HEK293 (cell line): ENCODE measurements around the gene ACSBG1.

Experiments
- GLIS1 ChIP-seq: fragments of 450-650 bp; formaldehyde crosslinking; IDR thresholded peaks from 2 replicates; pipeline ENCODE4 v1.5.1; 2016; ENCODE audit warnings: missing biosample characterization, missing genetic modification characterization
- HOXD13 ChIP-seq: sonication (generic); formaldehyde crosslinking; IDR thresholded peaks from 2 replicates; pipeline ENCODE4 v1.8.0; 2022; ENCODE audit warnings: missing genetic modification reagents, borderline replicate concordance
- KLF1 ChIP-seq: fragments of 450-650 bp; formaldehyde crosslinking; IDR thresholded peaks from 2 replicates; pipeline ENCODE4 v1.5.1; 2016; ENCODE audit warnings: missing biosample characterization, missing genetic modification characterization
- KLF9 ChIP-seq: fragments of 450-650 bp; formaldehyde crosslinking; IDR thresholded peaks from 2 replicates; pipeline ENCODE4 v1.5.1; 2016; ENCODE audit warnings: missing biosample characterization, missing genetic modification characterization, low read depth
- MEIS1 ChIP-seq: sonication (generic); formaldehyde crosslinking; IDR thresholded peaks from 2 replicates; pipeline ENCODE4 v1.8.1; 2022; ENCODE audit warnings: missing genetic modification reagents, mild to moderate bottlenecking, borderline replicate concordance
- MZF1 ChIP-seq: fragments of 450-650 bp; formaldehyde crosslinking; IDR thresholded peaks from 2 replicates; pipeline ENCODE4 v1.5.1; 2017; ENCODE audit warnings: missing biosample characterization, missing genetic modification characterization, borderline replicate concordance
- PATZ1 ChIP-seq: fragments of 450-650 bp; formaldehyde crosslinking; IDR thresholded peaks from 2 replicates; pipeline ENCODE4 v1.5.1; 2016; ENCODE audit warnings: missing biosample characterization, missing genetic modification characterization
- SP3 ChIP-seq: fragments of 450-650 bp; formaldehyde crosslinking; IDR thresholded peaks from 2 replicates; pipeline ENCODE4 v1.5.1; 2016; ENCODE audit warnings: missing biosample characterization, missing genetic modification characterization
- TSHZ1 ChIP-seq: fragments of 450-650 bp; formaldehyde crosslinking; IDR thresholded peaks from 2 replicates; pipeline ENCODE4 v1.5.1; 2016; ENCODE audit warnings: missing biosample characterization, missing genetic modification characterization, borderline replicate concordance
- WT1 ChIP-seq: fragments of 450-650 bp; formaldehyde crosslinking; IDR thresholded peaks from 2 replicates; pipeline ENCODE4 v1.5.1; 2016; ENCODE audit warnings: missing biosample characterization, missing genetic modification characterization
- ZBTB17 ChIP-seq: fragments of 450-650 bp; formaldehyde crosslinking; IDR thresholded peaks from 2 replicates; pipeline ENCODE4 v1.5.1; 2016; ENCODE audit warnings: missing biosample characterization, missing genetic modification characterization
- ZEB2 ChIP-seq: fragments of 450-650 bp; formaldehyde crosslinking; IDR thresholded peaks from 2 replicates; pipeline ENCODE4 v1.5.1; 2016; ENCODE audit warnings: missing biosample characterization, missing genetic modification characterization
- ZIC2 ChIP-seq: fragments of 450-650 bp; formaldehyde crosslinking; IDR thresholded peaks from 2 replicates; pipeline ENCODE4 v1.5.1; 2016; ENCODE audit warnings: missing biosample characterization, missing genetic modification characterization
- ZNF140 ChIP-seq: fragments of 450-650 bp; formaldehyde crosslinking; IDR thresholded peaks from 2 replicates; pipeline ENCODE4 v1.5.1; 2016; ENCODE audit warnings: missing biosample characterization, missing genetic modification characterization
- ZNF146 ChIP-seq: fragments of 450-650 bp; formaldehyde crosslinking; IDR thresholded peaks from 2 replicates; pipeline ENCODE4 v1.5.1; 2016; ENCODE audit warnings: missing biosample characterization, missing genetic modification characterization
- ZNF23 ChIP-seq: fragments of 450-650 bp; formaldehyde crosslinking; IDR thresholded peaks from 2 replicates; pipeline ENCODE4 v1.5.1; 2016; ENCODE audit warnings: missing biosample characterization, missing genetic modification characterization, borderline replicate concordance
- ZNF24 ChIP-seq: fragments of 450-650 bp; formaldehyde crosslinking; IDR thresholded peaks from 2 replicates; pipeline ENCODE4 v1.5.1; 2016; ENCODE audit warnings: missing biosample characterization, missing genetic modification characterization
- ZNF341 ChIP-seq: fragments of 450-650 bp; formaldehyde crosslinking; IDR thresholded peaks from 2 replicates; pipeline ENCODE4; 2016; ENCODE audit warnings: low read depth, missing biosample characterization, missing genetic modification characterization
- ZNF426 ChIP-seq: fragments of 450-650 bp; formaldehyde crosslinking; IDR thresholded peaks from 2 replicates; pipeline ENCODE4 v1.5.1; 2017; ENCODE audit warnings: missing biosample characterization, missing genetic modification characterization, mild to moderate bottlenecking, inconsistent platforms, moderate library complexity
- ZNF514 ChIP-seq: fragments of 450-650 bp; formaldehyde crosslinking; IDR thresholded peaks from 2 replicates; pipeline ENCODE4 v1.5.1; 2016; ENCODE audit warnings: missing biosample characterization, missing genetic modification characterization
- ZNF558 ChIP-seq: fragments of 450-650 bp; formaldehyde crosslinking; IDR thresholded peaks from 2 replicates; pipeline ENCODE4 v1.5.1; 2016; ENCODE audit warnings: missing biosample characterization, missing genetic modification characterization
- ZNF639 ChIP-seq: fragments of 450-650 bp; formaldehyde crosslinking; IDR thresholded peaks from 2 replicates; pipeline ENCODE4 v1.5.1; 2016; ENCODE audit warnings: missing biosample characterization, missing genetic modification characterization
- ZNF660 ChIP-seq: fragments of 450-650 bp; IDR thresholded peaks from 2 replicates; pipeline ENCODE4 v1.5.1; 2018; ENCODE audit warnings: missing biosample characterization, mild to moderate bottlenecking, missing genetic modification characterization
- ZNF843 ChIP-seq: fragments of 450-650 bp; formaldehyde crosslinking; IDR thresholded peaks from 2 replicates; pipeline ENCODE4 v1.5.1; 2016; ENCODE audit warnings: missing biosample characterization, missing genetic modification characterization
- TF ChIP-seq, protein P1 (sequence below): fragments of 450-650 bp; formaldehyde crosslinking; IDR thresholded peaks from 2 replicates; pipeline ENCODE4 v1.5.1; 2017; ENCODE audit warnings: missing biosample characterization, mild to moderate bottlenecking, missing genetic modification characterization, moderate library complexity
- TF ChIP-seq, protein P2 (sequence below): fragments of 450-650 bp; formaldehyde crosslinking; IDR thresholded peaks from 2 replicates; pipeline ENCODE4 v1.5.1; 2016; ENCODE audit warnings: missing biosample characterization, missing genetic modification characterization

The ACSBG1 gene

GRCh38 chr15:78212546-78213424 lies 21.6 kb downstream of the ACSBG1 start (continued):
- TF ChIP-seq, protein P1, sequence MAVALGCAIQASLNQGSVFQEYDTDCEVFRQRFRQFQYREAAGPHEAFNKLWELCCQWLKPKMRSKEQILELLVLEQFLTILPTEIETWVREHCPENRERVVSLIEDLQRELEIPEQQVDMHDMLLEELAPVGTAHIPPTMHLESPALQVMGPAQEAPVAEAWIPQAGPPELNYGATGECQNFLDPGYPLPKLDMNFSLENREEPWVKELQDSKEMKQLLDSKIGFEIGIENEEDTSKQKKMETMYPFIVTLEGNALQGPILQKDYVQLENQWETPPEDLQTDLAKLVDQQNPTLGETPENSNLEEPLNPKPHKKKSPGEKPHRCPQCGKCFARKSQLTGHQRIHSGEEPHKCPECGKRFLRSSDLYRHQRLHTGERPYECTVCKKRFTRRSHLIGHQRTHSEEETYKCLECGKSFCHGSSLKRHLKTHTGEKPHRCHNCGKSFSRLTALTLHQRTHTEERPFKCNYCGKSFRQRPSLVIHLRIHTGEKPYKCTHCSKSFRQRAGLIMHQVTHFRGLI (tag by site-specific recombination): peak; percentile 87
- TF ChIP-seq, protein P2, sequence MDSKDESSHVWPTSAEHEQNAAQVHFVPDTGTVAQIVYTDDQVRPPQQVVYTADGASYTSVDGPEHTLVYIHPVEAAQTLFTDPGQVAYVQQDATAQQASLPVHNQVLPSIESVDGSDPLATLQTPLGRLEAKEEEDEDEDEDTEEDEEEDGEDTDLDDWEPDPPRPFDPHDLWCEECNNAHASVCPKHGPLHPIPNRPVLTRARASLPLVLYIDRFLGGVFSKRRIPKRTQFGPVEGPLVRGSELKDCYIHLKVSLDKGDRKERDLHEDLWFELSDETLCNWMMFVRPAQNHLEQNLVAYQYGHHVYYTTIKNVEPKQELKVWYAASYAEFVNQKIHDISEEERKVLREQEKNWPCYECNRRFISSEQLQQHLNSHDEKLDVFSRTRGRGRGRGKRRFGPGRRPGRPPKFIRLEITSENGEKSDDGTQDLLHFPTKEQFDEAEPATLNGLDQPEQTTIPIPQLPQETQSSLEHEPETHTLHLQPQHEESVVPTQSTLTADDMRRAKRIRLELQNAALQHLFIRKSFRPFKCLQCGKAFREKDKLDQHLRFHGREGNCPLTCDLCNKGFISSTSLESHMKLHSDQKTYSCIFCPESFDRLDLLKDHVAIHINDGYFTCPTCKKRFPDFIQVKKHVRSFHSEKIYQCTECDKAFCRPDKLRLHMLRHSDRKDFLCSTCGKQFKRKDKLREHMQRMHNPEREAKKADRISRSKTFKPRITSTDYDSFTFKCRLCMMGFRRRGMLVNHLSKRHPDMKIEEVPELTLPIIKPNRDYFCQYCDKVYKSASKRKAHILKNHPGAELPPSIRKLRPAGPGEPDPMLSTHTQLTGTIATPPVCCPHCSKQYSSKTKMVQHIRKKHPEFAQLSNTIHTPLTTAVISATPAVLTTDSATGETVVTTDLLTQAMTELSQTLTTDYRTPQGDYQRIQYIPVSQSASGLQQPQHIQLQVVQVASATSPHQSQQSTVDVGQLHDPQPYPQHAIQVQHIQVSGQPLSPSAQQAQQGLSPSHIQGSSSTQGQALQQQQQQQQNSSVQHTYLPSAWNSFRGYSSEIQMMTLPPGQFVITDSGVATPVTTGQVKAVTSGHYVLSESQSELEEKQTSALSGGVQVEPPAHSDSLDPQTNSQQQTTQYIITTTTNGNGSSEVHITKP (tag by site-specific recombination): peak; percentile 77
- peak; percentile 89 for TF ChIP-seq TSHZ1 (tag by site-specific recombination)
- TF ChIP-seq WT1 (tag by site-specific recombination): peak; percentile 70
- 0 out of 2 replicates have a peak, but pooled peaks have one; percentile 5 for TF ChIP-seq ZNF146 (tag by site-specific recombination)
- TF ChIP-seq HOXD13 (CRISPR knock-in tag): peak; percentile 74; the same call in 1 of the 2 replicates
- TF ChIP-seq PATZ1 (tag by site-specific recombination): peak; percentile 97
- TF ChIP-seq ZNF843 (tag by site-specific recombination): peak; percentile 74
- TF ChIP-seq ZEB2 (tag by site-specific recombination): peak; percentile 96
- peak; percentile 94 for TF ChIP-seq ZNF660 (tag by site-specific recombination)
- TF ChIP-seq MZF1 (tag by site-specific recombination): peak; percentile 98
- peak; percentile 100 for TF ChIP-seq ZIC2
- TF ChIP-seq ZBTB17 (tag by site-specific recombination): peak; percentile 52; the same call in 1 of the 2 replicates
- peak; percentile 77 for TF ChIP-seq KLF1
- peak; percentile 85; the same call in 1 of the 2 replicates for TF ChIP-seq ZNF24
- 0 out of 2 replicates have a peak, but pooled peaks have one; percentile 29 for TF ChIP-seq ZNF341 (tag by site-specific recombination)
- no peak for TF ChIP-seq ZNF140 (tag by site-specific recombination)
- TF ChIP-seq MEIS1 (CRISPR knock-in tag): peak; percentile 90
- no peak for TF ChIP-seq SP3 (tag by site-specific recombination)
- no peak for TF ChIP-seq ZNF514 (tag by site-specific recombination)
- peak; percentile 37; the same call in 1 of the 2 replicates for TF ChIP-seq ZNF558 (tag by site-specific recombination)
- no peak for TF ChIP-seq ZNF426 (tag by site-specific recombination)
- peak; percentile 65; the same call in 1 of the 2 replicates for TF ChIP-seq ZNF639 (tag by site-specific recombination)
- TF ChIP-seq KLF9 (tag by site-specific recombination): no peak
- no peak for TF ChIP-seq ZNF23 (tag by site-specific recombination)
- peak; percentile 100 for TF ChIP-seq GLIS1 (tag by site-specific recombination)
